Body of pancreas (tissue), 4 donors: ENCODE measurements around the gene ARHGAP18. TPM values are rescaled to one million over a fixed set of nuclear protein-coding genes. Genes with fewer than 3 reads are reported as not detected.

Experiments used
- ATAC-seq: fragments of 150-250 bp; one replicate; pipeline ENCODE4 v1.9.1; 2016
- DNase-seq, 4 donors: peaks; one replicate each; pipeline ENCODE4 v3.0.0-alpha.2; 2019
- H3K27ac ChIP-seq, 4 donors: fragments of 200-600 bp; sonication (generic); 1 replicate in 3 of 4; 2 replicates in 1 of 4; pipeline versions ENCODE4 v1.5.1 to v1.6.1; 2016 to 2019; ENCODE audit warnings: mild to moderate bottlenecking in 1 of 4, mixed read lengths in 1 of 4, moderate library complexity in 1 of 4
- H3K27me3 ChIP-seq, 2 donors: fragments of 200-600 bp; sonication (generic); one replicate each; pipeline ENCODE4 v1.6.0; 2016; ENCODE audit warnings: mild to moderate bottlenecking in 1 of 2
- H3K36me3 ChIP-seq, 2 donors: fragments of 200-600 bp; sonication (generic); replicated peaks in 1 of 2; 2 replicates each; pipeline ENCODE4 v1.5.1; 2016; ENCODE audit warnings: low read depth in 2 of 2; ENCODE audit not compliant: insufficient read depth in 1 of 2
- H3K4me1 ChIP-seq: fragments of 200-600 bp; sonication (generic); one replicate; pipeline ENCODE4 v1.6.0; 2016
- H3K4me3 ChIP-seq, 2 donors: fragments of 200-600 bp; sonication (generic); 1 replicate in 1 of 2; 2 replicates in 1 of 2; pipeline ENCODE4 v1.5.1; 2016 to 2019
- H3K9me3 ChIP-seq, 3 donors: fragments of 200-600 bp; sonication (generic); 1 replicate in 2 of 3; 2 replicates in 1 of 3; pipeline ENCODE4 v1.5.1; 2016
- POLR2A ChIP-seq, 3 donors: fragments of 450-650 bp; IDR thresholded peaks; one replicate each; pipeline ENCODE4 v1.6.1; 2016; ENCODE audit warnings: antibody characterized with exemption in 3 of 3, mild to moderate bottlenecking in 2 of 3
- WGBS, 2 donors: methylation state at CpG; one replicate each; pipeline ENCODE4 v1.1.5; 2017; 5-methylcytosine and 5-hydroxymethylcytosine counted together
- intact Hi-C: fragments of 100-400 bp; cut with DNase I; formaldehyde crosslinking; loops from one replicate; pipeline ENCODE4 v1.15.1; 2023
- total RNA-seq, 2 donors: library from RNA; depleted of rRNA; stranded (reverse); fragments of >200 nt; gene quantifications; one replicate each; pipeline ENCODE4 v1.1.0, GENCODE V29; 2016
- TF ChIP-seq, protein P1 (sequence below), 7 experiments: fragments of 450-650 bp in 4 of 7; fragments of 200-600 bp in 3 of 7; sonication (generic) in 3 of 7; IDR thresholded peaks; one replicate each; pipeline ENCODE4 v1.5.1; 2016 to 2019; ENCODE audit warnings: antibody characterized with exemption in 7 of 7

The ARHGAP18 gene
- total RNA-seq, 2 donors from 2014 or later = 16.2 to 30.6 TPM

DNA sequence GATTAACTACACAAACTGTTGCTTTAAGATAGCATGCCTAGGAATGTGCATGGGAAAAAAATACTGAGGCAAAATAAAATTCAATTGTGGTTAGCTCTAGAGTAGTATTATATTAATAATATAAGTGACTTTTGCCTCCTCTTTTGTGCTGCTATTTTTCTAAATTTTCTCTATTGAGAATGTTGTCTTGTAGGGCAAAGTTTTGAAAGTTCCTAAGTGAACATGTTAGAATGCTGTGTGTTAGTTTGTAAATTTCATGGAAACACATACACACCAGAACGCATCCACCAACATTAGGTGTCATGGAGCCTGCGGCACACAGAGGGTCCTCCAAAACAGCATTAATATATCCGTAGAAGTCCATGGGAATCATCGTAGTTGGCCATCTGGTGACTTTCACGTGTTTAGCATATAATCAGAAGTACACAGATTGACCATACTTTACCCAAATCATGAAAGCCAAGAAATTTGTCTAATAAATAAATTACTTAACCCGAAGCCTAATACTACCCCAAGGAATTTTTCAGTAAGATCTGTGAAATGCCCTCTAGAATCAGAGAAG is 25.6 kb downstream of the ARHGAP18 start:
- ATAC-seq = peak; percentile 49
- no peak for TF ChIP-seq POLR2A (IDR thresholded peaks at IDR 0.05)
- TF ChIP-seq, protein P1, sequence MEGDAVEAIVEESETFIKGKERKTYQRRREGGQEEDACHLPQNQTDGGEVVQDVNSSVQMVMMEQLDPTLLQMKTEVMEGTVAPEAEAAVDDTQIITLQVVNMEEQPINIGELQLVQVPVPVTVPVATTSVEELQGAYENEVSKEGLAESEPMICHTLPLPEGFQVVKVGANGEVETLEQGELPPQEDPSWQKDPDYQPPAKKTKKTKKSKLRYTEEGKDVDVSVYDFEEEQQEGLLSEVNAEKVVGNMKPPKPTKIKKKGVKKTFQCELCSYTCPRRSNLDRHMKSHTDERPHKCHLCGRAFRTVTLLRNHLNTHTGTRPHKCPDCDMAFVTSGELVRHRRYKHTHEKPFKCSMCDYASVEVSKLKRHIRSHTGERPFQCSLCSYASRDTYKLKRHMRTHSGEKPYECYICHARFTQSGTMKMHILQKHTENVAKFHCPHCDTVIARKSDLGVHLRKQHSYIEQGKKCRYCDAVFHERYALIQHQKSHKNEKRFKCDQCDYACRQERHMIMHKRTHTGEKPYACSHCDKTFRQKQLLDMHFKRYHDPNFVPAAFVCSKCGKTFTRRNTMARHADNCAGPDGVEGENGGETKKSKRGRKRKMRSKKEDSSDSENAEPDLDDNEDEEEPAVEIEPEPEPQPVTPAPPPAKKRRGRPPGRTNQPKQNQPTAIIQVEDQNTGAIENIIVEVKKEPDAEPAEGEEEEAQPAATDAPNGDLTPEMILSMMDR (IDR thresholded peaks at IDR 0.05) = no peak
- intact Hi-C loops = no loop called here
- peak in 2 of 4 donors; percentile 41 to 58 for DNase-seq
- H3K4me3 ChIP-seq = no peak overlapping the region
- no peaks in the 10 kb centered on the region for H3K9me3 ChIP-seq
- H3K27ac ChIP-seq = peak overlapping the region; percentile 69 to 93 (median 78)
- peaks cover 75% of the 10 kb centered on the region for H3K4me1 ChIP-seq
- H3K36me3 ChIP-seq = no peaks in the 10 kb centered on the region
- H3K27me3 ChIP-seq = no peaks in the 10 kb centered on the region
- 17 to 19% methylated on average over 6 of the region's 6 CpGs for WGBS, 2 donors

- H3K36me3 ChIP-seq = no peaks in the 10 kb centered on the region
- peak; percentile 65 to 87 (median 76) for DNase-seq
- TF ChIP-seq, protein P1 (IDR thresholded peaks at IDR 0.05) = no peak
- TF ChIP-seq POLR2A (IDR thresholded peaks at IDR 0.05) = peak in 1 of 3 donors; percentile 34
- H3K27ac ChIP-seq = peak overlapping the region; percentile 69 to 93 (median 78)
- H3K4me3 ChIP-seq = no peak overlapping the region
- intact Hi-C loops = no loop called here
- no peaks in the 10 kb centered on the region for H3K27me3 ChIP-seq
- H3K9me3 ChIP-seq = no peaks in the 10 kb centered on the region
- peaks cover 75% of the 10 kb centered on the region for H3K4me1 ChIP-seq
- WGBS, 2 donors = 9 to 12% methylated on average over 9 of the region's 9 CpGs
- peak; percentile 80 for ATAC-seq
Observed at GRCh38 chr6:129683601-129684322, 26.2 kb downstream of the ARHGAP18 start.

DNA sequence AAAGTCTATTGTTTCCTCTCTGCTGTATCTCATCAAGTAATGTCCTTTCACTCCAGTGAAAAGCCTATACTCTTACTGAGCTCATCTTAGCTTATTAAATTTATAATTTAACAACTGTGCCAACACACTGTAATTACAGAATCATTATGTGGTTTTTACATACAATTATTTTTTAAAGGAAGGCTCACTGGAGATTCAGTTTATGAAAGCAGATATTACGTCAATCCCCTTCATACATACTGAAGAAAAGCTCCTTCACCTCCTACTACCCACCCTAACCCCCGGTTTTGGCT is 28.1 kb downstream of the ARHGAP18 start:
- TF ChIP-seq, protein P1 (IDR thresholded peaks at IDR 0.05) = no peak
- no peak for TF ChIP-seq POLR2A (IDR thresholded peaks at IDR 0.05)
- peaks cover 87% of the 10 kb centered on the region for H3K4me1 ChIP-seq
- DNase-seq (no peak), ATAC-seq (no peak)
- H3K27me3 ChIP-seq = no peaks in the 10 kb centered on the region
- H3K27ac ChIP-seq = peak overlapping the region; percentile 2 to 93 (median 28)
- intact Hi-C loops = no loop called here
- no peak overlapping the region for H3K4me3 ChIP-seq
- no peaks in the 10 kb centered on the region for H3K9me3 ChIP-seq
- no peaks in the 10 kb centered on the region for H3K36me3 ChIP-seq
- WGBS, 2 donors = 85 to 92% methylated on average over 2 of the region's 2 CpGs

DNA sequence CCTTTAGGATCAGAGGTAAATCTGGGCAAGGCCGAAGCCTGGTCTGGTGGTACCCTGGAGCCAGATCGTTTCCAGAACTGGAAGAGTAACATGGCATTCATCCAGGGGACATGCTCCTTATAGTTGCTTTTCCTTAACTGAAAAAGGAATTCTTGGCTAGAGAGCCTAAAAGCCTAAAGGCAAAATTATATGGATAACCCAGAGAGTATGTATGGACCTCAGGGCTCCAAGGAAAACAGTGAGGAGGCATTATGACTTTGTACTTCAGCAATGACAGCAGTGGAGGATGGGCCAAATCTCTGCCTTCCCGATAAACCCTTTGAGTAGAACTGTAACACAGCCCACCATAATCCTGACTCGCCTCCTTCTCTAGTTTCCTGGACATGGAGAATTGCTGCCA is 29.3 kb downstream of the ARHGAP18 start:
- 78 to 81% methylated on average over 4 of the region's 4 CpGs for WGBS, 2 donors
- no peaks in the 10 kb centered on the region for H3K36me3 ChIP-seq
- no peak for TF ChIP-seq POLR2A (IDR thresholded peaks at IDR 0.05)
- TF ChIP-seq, protein P1 (IDR thresholded peaks at IDR 0.05) = no peak
- H3K4me3 ChIP-seq = no peak overlapping the region
- no peaks in the 10 kb centered on the region for H3K27me3 ChIP-seq
- ATAC-seq = no peak
- H3K4me1 ChIP-seq = peaks cover 79% of the 10 kb centered on the region
- no peaks in the 10 kb centered on the region for H3K9me3 ChIP-seq
- intact Hi-C loops = no loop called here
- peak overlapping the region in 2 of 4 donors; percentile 6 to 42 for H3K27ac ChIP-seq
- DNase-seq = no peak

DNA sequence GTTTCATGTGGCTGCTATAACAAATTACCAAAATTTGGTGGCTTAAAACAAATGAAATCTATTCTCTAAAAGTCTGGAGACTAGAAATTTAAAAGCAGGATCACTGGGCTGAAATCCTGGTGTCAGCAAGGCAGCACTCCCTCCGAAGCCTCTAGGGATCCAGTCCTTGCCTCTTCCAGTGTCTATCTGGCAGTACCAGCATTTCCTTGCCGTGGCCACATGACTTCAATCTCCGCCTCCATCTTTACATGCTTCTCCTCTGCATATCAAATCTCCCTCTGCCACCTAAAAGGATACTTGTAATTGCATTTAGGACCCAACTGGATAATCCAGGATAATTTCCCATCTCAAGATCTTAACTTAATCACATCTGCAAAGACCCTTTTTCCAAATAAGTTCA is 30.2 kb downstream of the ARHGAP18 start:
- ATAC-seq (no peak), DNase-seq (no peak)
- intact Hi-C loops = no loop called here
- 77 to 89% methylated on average over 3 of the region's 3 CpGs for WGBS, 2 donors
- TF ChIP-seq, protein P1 (IDR thresholded peaks at IDR 0.05) = no peak
- TF ChIP-seq POLR2A (IDR thresholded peaks at IDR 0.05) = no peak
- H3K27ac ChIP-seq = peak overlapping the region in 3 of 4 donors; percentile 1 to 42 (median 6)
- H3K4me1 ChIP-seq = peaks cover 70% of the 10 kb centered on the region
- no peaks in the 10 kb centered on the region for H3K9me3 ChIP-seq
- no peak overlapping the region for H3K4me3 ChIP-seq
- no peaks in the 10 kb centered on the region for H3K36me3 ChIP-seq
- no peaks in the 10 kb centered on the region for H3K27me3 ChIP-seq
